Measurements from ENCODE around the gene PHACTR3.
"Not testable (repeated sequence)": the region's sequence is repeated elsewhere in the genome, so short reads cannot be mapped to it uniquely, and the experiment has no call there.

PHACTR3 gene

DNA sequence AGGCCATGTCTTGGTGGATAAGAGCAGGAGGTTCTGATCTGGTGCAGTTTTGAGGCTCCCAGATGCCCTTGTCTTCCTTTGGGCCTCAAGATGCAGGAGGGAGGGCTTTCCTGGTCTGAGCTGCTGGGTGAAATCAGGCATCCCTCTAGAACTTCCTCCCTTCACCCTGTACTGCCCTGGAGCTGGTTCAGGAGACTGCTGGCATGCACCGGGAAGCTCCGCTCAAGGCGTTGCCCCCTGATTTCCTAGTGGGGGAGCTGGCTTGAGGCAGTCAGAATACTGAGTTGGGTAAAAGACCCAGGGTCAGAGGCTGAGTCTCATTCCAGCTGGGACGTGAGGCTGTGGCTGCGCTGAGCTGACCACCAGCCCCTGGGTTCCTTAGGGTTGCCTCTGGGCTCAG is 12.0 kb downstream of the PHACTR3 start:
- H3K27ac ChIP-seq: no peak overlapping the region
- TF ChIP-seq ZFX (IDR thresholded peaks at IDR 0.05; ENCODE audit: borderline replicate concordance) (no peak), CTCF (IDR thresholded peaks at IDR 0.05) (no peak)

DNA sequence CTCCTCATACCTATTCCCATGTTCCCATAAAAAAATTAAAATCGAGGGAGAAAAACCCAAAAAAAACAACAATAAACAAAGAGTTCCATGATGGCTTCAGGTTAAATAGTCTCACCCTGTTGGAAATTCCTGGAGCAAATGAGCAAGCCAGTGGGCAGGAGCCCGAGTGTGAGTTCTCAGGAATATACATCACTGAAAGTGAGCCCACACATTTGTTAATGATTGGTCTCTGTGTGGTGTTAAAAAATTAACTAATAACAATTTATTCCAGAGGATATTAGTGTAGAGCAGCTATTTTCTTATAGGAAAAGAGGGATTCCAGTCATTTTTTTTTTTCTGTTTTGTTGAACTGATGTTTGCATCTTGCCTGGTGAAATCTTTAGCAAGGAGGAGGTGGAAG is 12.9 kb downstream of the PHACTR3 start:
- TF ChIP-seq ZFX (IDR thresholded peaks at IDR 0.05; ENCODE audit: borderline replicate concordance): no peak
- TF ChIP-seq CTCF (IDR thresholded peaks at IDR 0.05): no peak
- H3K27ac ChIP-seq: no peak overlapping the region

DNA sequence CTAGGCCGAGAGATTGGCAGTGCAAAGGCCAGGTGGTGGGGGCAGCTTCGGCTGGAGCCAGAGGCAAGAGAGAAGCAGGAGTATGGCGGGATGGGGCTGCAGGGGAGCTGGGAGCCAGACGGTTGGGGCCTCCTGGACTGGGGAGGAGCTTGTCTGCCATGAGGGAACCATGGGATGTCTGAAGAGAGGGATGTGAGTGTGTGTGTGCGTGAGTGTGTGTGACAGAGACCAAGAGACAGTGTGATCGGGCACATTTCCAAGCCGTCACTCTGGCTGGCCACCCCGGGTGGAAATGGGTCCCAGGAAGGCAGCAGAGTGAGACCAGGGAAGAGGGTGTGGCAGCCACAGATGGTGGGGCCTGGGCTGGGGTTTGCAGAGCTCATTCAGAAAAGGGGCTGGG is 13.8 kb downstream of the PHACTR3 start:
- H3K27ac ChIP-seq: no peak overlapping the region
- TF ChIP-seq ZFX (IDR thresholded peaks at IDR 0.05; ENCODE audit: borderline replicate concordance) (no peak), CTCF (IDR thresholded peaks at IDR 0.05) (no peak)

- H3K27ac ChIP-seq: not testable (repeated sequence)
These were observed 14.2 kb downstream of the PHACTR3 start for GRCh38 chr20:59618585-59618984.

- TF ChIP-seq CTCF (IDR thresholded peaks at IDR 0.05) (no peak), ZFX (IDR thresholded peaks at IDR 0.05; ENCODE audit: borderline replicate concordance) (no peak)
- H3K27ac ChIP-seq: no peak overlapping the region
These were observed 16.6 kb downstream of the PHACTR3 start for GRCh38 chr20:59620860-59621505.

DNA sequence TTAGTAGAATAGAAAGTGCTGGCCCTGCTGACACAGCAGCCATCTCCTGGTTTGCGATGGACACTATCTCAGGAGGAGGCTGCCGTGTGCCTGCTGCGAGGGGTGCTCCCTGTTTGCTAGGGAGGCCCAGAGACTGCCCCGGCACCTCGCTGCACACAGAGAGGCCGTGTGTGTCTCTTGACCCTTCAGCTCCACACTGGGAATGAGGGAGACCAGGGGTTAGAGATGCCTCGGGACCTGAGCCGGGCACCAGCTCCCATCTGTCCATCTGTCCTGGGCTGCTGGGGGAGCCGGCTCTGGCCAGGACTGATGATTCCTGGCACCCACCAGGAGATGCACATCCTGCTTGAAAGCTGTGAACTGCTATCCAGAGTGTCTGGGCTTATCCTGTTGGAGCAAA is 18.2 kb downstream of the PHACTR3 start:
- TF ChIP-seq CTCF (IDR thresholded peaks at IDR 0.05) (no peak), ZFX (IDR thresholded peaks at IDR 0.05; ENCODE audit: borderline replicate concordance) (no peak)
- H3K27ac ChIP-seq: no peak overlapping the region

DNA sequence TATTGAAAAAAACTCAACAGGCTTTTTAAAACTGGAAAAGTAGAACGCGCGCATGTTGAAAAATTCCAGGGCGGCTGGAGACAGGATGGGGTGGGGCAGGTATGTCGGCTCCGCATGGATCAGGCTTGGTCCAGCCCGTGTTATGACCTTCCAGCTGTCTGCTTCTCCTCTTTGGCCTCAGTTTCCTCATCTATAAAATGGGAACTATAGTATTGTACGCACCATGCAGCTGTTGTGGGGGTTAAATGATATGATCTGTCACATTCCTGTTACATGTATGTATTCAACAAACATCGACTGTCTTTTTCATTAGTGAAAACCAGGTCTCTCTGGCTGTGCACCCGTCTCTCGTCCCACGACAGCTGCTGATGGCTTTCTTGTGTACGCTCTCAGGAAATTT is 18.8 kb downstream of the PHACTR3 start:
- TF ChIP-seq CTCF (IDR thresholded peaks at IDR 0.05) (no peak), ZFX (IDR thresholded peaks at IDR 0.05; ENCODE audit: borderline replicate concordance) (no peak)
- H3K27ac ChIP-seq: no peak overlapping the region

DNA sequence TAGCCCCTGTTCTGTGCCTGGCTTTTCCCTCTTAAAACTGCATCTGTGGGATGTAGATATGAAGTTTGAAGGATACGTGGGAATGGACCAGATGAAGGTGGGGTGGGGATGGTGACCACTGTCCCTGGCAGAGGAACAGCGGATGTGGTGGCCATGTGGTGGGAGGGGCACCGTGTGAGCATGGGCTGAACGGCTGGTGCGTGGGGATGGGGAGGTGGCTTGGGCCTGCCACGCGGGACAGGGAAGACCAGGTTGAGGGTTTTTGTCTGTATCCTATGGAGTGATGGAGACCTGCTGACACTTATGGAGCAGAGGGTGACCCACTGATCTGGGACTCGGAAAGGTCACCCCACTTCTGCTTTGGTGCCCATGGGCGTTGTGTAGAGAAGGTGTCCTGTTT is 19.2 kb downstream of the PHACTR3 start:
- TF ChIP-seq CTCF (IDR thresholded peaks at IDR 0.05): no peak
- no peak for TF ChIP-seq ZFX (IDR thresholded peaks at IDR 0.05; ENCODE audit: borderline replicate concordance)
- no peak overlapping the region for H3K27ac ChIP-seq
